Activated CD4-positive, alpha-beta memory T cell treated with anti-CD3 and anti-CD28 coated beads for 36 hours (primary cell): ENCODE measurements around the gene CDH23. TPM values are rescaled to one million over a fixed set of nuclear protein-coding genes. Genes with fewer than 3 reads are reported as not detected.

Experiments used
- CTCF ChIA-PET: fragments of 350-600 bp; sonication (Branson Sonifier 250); formaldehyde crosslinking; loops from one replicate; lab custom pipeline; 2021; ENCODE audit warnings: antibody characterized with exemption, inconsistent platforms; lab: Charles Lee
- POLR2A ChIA-PET: fragments of 350-600 bp; sonication (Branson Sonifier 250); formaldehyde crosslinking; loops from one replicate; lab custom pipeline; 2021; ENCODE audit warnings: antibody characterized with exemption; lab: Charles Lee
- DNase-seq: peaks from one replicate; pipeline ENCODE4 v3.0.0-alpha.2; 2020
- H3K27ac Mint-ChIP-seq: one replicate; pipeline ENCODE4 v1.8.0; 2021; ENCODE audit warnings: mixed read lengths
- H3K27me3 Mint-ChIP-seq: one replicate; pipeline ENCODE4 v1.8.0; 2021; ENCODE audit warnings: mixed read lengths
- H3K36me3 Mint-ChIP-seq: one replicate; pipeline ENCODE4 v1.8.0; 2021; ENCODE audit warnings: mixed read lengths
- H3K4me1 Mint-ChIP-seq: one replicate; pipeline ENCODE4 v1.8.0; 2021; ENCODE audit warnings: low read depth, mixed read lengths
- H3K4me3 Mint-ChIP-seq: one replicate; pipeline ENCODE4 v1.8.0; 2021; ENCODE audit warnings: mild to moderate bottlenecking, mixed read lengths
- H3K9me3 Mint-ChIP-seq: one replicate; pipeline ENCODE4 v1.8.0; 2021; ENCODE audit warnings: mixed read lengths
- intact Hi-C: fragments of 100-400 bp; cut with micrococcal nuclease; formaldehyde crosslinking; loops from one replicate; pipeline ENCODE4 v1.15.1; 2023
- total RNA-seq, 2 experiments: library from RNA; stranded (reverse); gene quantifications; one replicate each; pipeline ENCODE4 v1.2.3, GENCODE V29; 2021

Gene CDH23
- total RNA-seq, 2 experiments from 2014 or later = 2.6 TPM

DNA sequence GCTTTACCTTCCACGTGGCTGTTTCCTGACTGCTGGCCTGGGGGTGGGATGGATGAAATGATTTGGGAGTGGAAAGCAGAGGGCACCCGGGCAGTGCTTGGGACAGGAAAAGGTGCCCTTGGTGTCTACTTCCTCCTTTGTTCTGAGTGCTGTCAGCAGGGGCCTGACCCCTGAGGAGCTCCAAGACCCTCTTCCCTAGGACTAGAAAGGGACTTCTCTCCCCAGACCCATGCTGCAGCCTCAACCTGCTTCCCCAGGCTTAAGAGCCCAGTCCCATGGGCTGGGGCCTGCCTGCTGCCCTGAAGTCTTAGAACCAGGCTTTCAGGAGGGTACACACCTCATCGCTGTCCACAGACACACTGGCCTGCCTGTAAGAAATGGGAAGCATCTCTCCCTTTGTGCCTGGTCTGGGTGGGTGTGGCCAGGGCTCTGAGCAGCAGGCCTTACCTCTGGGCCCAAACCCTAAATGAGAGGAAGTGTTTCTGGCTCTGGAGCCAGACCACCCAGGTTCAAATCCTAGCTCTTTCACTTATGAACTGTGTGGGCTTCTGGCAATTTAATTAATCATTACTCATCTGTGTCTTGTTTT, 12.9 kb downstream of the CDH23 start:
- intact Hi-C loops = no loop called here
- POLR2A ChIA-PET = no interaction called here

GRCh38 chr10:71413581-71413980, 16.9 kb downstream of the CDH23 start:
- Mint-ChIP-seq H3K27me3 (peaks cover 5% of the 10 kb centered on the region), H3K36me3 (peaks cover 2% of the 10 kb centered on the region), H3K4me3 (no peak overlapping the region), H3K9me3 (peaks cover 14% of the 10 kb centered on the region), H3K4me1 (no peaks in the 10 kb centered on the region), H3K27ac (no peak overlapping the region)
- intact Hi-C loops = no loop called here
- ChIA-PET CTCF (interaction anchor here (0.8 kb wide), 1 partner anchor 17 kb away, joined by 3 read pairs; the partner anchor contains the start of gene CDH23), POLR2A (no interaction called here)
- DNase-seq = no peak

More for the DNA sequence above, 12.9 kb downstream of the CDH23 start:
- Mint-ChIP-seq H3K36me3 (peaks cover 2% of the 10 kb centered on the region), H3K27ac (no peak overlapping the region), H3K9me3 (peaks cover 14% of the 10 kb centered on the region), H3K4me1 (no peaks in the 10 kb centered on the region), H3K27me3 (peaks cover 6% of the 10 kb centered on the region), H3K4me3 (no peak overlapping the region)
- DNase-seq = no peak
- CTCF ChIA-PET = interaction anchor here (1.2 kb wide), 1 partner anchor 199 kb away, joined by 3 read pairs; no protein-coding TSS in a partner anchor

DNA sequence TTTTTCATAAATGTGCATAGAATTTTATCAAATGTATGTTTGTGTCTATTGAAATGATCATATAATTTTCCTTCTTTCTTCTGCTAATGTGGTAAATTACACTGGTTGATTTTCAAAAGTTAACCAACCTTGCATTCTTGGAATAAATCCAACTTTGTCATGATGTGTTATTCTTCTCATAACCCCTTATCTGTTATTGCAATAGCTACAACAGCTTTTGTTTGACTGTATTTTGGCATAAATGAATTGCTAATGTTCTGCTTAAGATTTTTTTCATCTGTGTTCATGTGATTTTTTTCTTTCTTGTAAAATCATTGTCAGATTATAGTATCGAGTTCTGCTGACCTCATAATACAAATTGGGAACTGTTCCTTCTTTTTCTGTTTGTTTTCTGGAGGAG, 17.6 kb downstream of the CDH23 start:
- Mint-ChIP-seq H3K36me3 (peaks cover 2% of the 10 kb centered on the region), H3K4me1 (no peaks in the 10 kb centered on the region), H3K4me3 (no peak overlapping the region), H3K27me3 (peaks cover 5% of the 10 kb centered on the region), H3K9me3 (peaks cover 14% of the 10 kb centered on the region), H3K27ac (no peak overlapping the region)
- intact Hi-C loops = no loop called here
- ChIA-PET POLR2A (no interaction called here), CTCF (no interaction called here)
- DNase-seq = no peak

GRCh38 chr10:71419002-71419540, 22.4 kb downstream of the CDH23 start:
- ChIA-PET CTCF (interaction anchor here (0.6 to 1.9 kb wide), 3 partner anchors 42 to 190 kb away, joined by 3 to 7 read pairs (median 3); no protein-coding TSS in a partner anchor), POLR2A (no interaction called here)
- no peak for DNase-seq
- Mint-ChIP-seq H3K27ac (no peak overlapping the region), H3K27me3 (peaks cover 8% of the 10 kb centered on the region), H3K4me1 (no peaks in the 10 kb centered on the region), H3K4me3 (no peak overlapping the region), H3K36me3 (no peaks in the 10 kb centered on the region), H3K9me3 (no peaks in the 10 kb centered on the region)
- intact Hi-C loops = no loop called here

GRCh38 chr10:71419750-71420149, 23.0 kb downstream of the CDH23 start:
- H3K36me3 Mint-ChIP-seq = no peaks in the 10 kb centered on the region
- ChIA-PET CTCF (interaction anchor here (1.9 kb wide), 1 partner anchor 189 kb away, joined by 7 read pairs; no protein-coding TSS in a partner anchor), POLR2A (no interaction called here)
- intact Hi-C loops = no loop called here
- H3K9me3 Mint-ChIP-seq = no peaks in the 10 kb centered on the region
- H3K27me3 Mint-ChIP-seq = peaks cover 9% of the 10 kb centered on the region
- H3K4me1 Mint-ChIP-seq = no peaks in the 10 kb centered on the region
- no peak overlapping the region for H3K4me3 Mint-ChIP-seq
- no peak overlapping the region for H3K27ac Mint-ChIP-seq
- no peak for DNase-seq

DNA sequence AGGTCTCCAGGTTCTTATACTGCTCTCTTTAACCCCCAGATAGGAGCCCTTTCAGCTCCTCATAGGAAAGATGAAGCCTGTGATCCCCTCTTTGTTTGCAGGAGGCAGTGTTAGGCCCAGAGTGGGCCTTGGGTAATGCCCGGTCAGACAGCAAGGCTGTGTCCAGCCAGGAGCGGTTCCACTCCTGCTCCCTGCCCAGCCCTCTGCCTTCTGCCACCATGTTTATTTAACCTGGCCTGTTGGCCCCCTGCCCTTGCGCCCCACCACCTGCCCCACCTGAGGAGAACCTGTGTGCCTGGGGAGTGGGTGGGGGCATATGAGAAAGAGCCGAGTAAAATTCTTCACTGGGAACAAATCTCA, 24.3 kb downstream of the CDH23 start:
- DNase-seq = no peak
- H3K27ac Mint-ChIP-seq = no peak overlapping the region
- H3K4me3 Mint-ChIP-seq = no peak overlapping the region
- POLR2A ChIA-PET = no interaction called here
- CTCF ChIA-PET = no interaction called here
- H3K4me1 Mint-ChIP-seq = no peaks in the 10 kb centered on the region
- H3K27me3 Mint-ChIP-seq = peaks cover 9% of the 10 kb centered on the region
- no peaks in the 10 kb centered on the region for H3K36me3 Mint-ChIP-seq
- intact Hi-C loops = no loop called here
- no peaks in the 10 kb centered on the region for H3K9me3 Mint-ChIP-seq

- no peaks in the 10 kb centered on the region for H3K9me3 Mint-ChIP-seq
- H3K36me3 Mint-ChIP-seq = no peaks in the 10 kb centered on the region
- POLR2A ChIA-PET = no interaction called here
- CTCF ChIA-PET = no interaction called here
- no peak overlapping the region for H3K4me3 Mint-ChIP-seq
- intact Hi-C loops = no loop called here
- H3K27ac Mint-ChIP-seq = no peak overlapping the region
- no peak for DNase-seq
- H3K27me3 Mint-ChIP-seq = peaks cover 8% of the 10 kb centered on the region
- no peaks in the 10 kb centered on the region for H3K4me1 Mint-ChIP-seq
These were observed 26.5 kb downstream of the CDH23 start for GRCh38 chr10:71423250-71423649.

DNA sequence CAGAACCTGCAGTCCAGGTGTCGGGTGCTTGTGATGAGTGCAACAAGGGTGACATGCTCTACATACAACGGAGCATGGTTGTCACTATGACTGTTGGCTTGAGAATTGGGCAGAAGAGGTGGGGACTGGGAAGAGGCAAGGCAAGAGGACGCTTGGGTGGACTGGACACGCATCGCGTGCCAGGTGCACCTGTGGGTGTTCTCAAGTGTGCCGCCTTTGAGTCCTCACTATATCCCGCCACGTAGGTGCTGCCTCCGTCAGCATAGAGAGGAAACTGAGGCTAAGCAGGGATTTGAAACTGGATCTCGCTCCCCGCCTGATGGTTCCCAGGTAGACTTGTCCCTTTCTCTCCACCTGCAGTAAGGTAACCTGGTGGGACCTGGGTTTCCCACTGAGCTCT, 27.2 kb downstream of the CDH23 start:
- DNase-seq = no peak
- Mint-ChIP-seq H3K27ac (no peak overlapping the region), H3K36me3 (no peaks in the 10 kb centered on the region), H3K4me1 (no peaks in the 10 kb centered on the region), H3K9me3 (no peaks in the 10 kb centered on the region), H3K27me3 (peaks cover 8% of the 10 kb centered on the region), H3K4me3 (no peak overlapping the region)
- CTCF ChIA-PET = no interaction called here
- POLR2A ChIA-PET = no interaction called here
- intact Hi-C loops = no loop called here

- Mint-ChIP-seq H3K27ac (no peak overlapping the region), H3K27me3 (peaks cover 11% of the 10 kb centered on the region), H3K4me3 (no peak overlapping the region), H3K36me3 (no peaks in the 10 kb centered on the region), H3K4me1 (no peaks in the 10 kb centered on the region), H3K9me3 (no peaks in the 10 kb centered on the region)
- intact Hi-C loops = no loop called here
- POLR2A ChIA-PET = no interaction called here
- no peak for DNase-seq
- CTCF ChIA-PET = interaction anchor here (0.6 kb wide), 1 partner anchor 146 kb away, joined by 3 read pairs; no protein-coding TSS in a partner anchor
These were observed 27.9 kb downstream of the CDH23 start for GRCh38 chr10:71424496-71425194.

- CTCF ChIA-PET = no interaction called here
- POLR2A ChIA-PET = no interaction called here
- intact Hi-C loops = no loop called here
- H3K4me3 Mint-ChIP-seq = no peak overlapping the region
- H3K27ac Mint-ChIP-seq = no peak overlapping the region
- H3K36me3 Mint-ChIP-seq = no peaks in the 10 kb centered on the region
- no peaks in the 10 kb centered on the region for H3K4me1 Mint-ChIP-seq
- H3K27me3 Mint-ChIP-seq = peaks cover 13% of the 10 kb centered on the region
- DNase-seq = no peak
- no peaks in the 10 kb centered on the region for H3K9me3 Mint-ChIP-seq
These were observed 29.4 kb downstream of the CDH23 start for GRCh38 chr10:71426058-71426605.

DNA sequence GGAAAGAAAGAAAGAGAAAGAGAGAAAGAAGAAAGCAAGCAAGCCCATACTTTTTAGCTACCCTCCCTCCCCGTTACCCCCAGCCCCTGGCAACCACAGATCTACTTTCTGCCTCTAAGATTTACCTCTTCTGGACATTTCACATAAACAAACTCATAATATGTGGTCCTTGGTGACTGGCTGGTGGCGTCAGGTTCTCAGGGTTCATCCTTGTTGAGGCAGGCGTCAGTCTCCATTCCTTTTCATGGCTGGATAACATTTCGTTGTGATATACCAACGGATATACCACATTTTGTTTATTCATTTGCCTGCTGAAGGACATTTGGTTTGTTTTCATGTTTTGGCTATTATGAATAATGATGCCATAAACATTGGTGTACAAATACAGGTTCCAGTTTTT, 30.5 kb downstream of the CDH23 start:
- intact Hi-C loops = no loop called here
- no peak overlapping the region for H3K27ac Mint-ChIP-seq
- peaks cover 12% of the 10 kb centered on the region for H3K27me3 Mint-ChIP-seq
- ChIA-PET CTCF (no interaction called here), POLR2A (no interaction called here)
- H3K4me1 Mint-ChIP-seq = no peaks in the 10 kb centered on the region
- H3K36me3 Mint-ChIP-seq = no peaks in the 10 kb centered on the region
- H3K4me3 Mint-ChIP-seq = no peak overlapping the region
- H3K9me3 Mint-ChIP-seq = no peaks in the 10 kb centered on the region
- DNase-seq = no peak

GRCh38 chr10:71429304-71429703, 32.6 kb downstream of the CDH23 start:
- ChIA-PET CTCF (interaction anchor here (1.1 kb wide), 1 partner anchor 31 kb away, joined by 3 read pairs; no protein-coding TSS in a partner anchor), POLR2A (no interaction called here)
- H3K9me3 Mint-ChIP-seq = no peaks in the 10 kb centered on the region
- peaks cover 8% of the 10 kb centered on the region for H3K27me3 Mint-ChIP-seq
- intact Hi-C loops = no loop called here
- H3K36me3 Mint-ChIP-seq = no peaks in the 10 kb centered on the region
- no peak overlapping the region for H3K4me3 Mint-ChIP-seq
- no peak overlapping the region for H3K27ac Mint-ChIP-seq
- H3K4me1 Mint-ChIP-seq = no peaks in the 10 kb centered on the region
- no peak for DNase-seq
